Keratinocyte (primary cell): ENCODE measurements around the gene TH. TPM values are rescaled to one million over a fixed set of nuclear protein-coding genes. Genes with fewer than 3 reads are reported as not detected.

Source experiments
- DNase-seq: peaks from one replicate; pipeline ENCODE4 v3.0.0-alpha.2; 2011; ENCODE audit warnings: low read depth, missing footprints, low spot score
- FAIRE-seq: peaks from 2 replicates; lab custom pipeline; 2011; peaks lifted over from hg19 to GRCh38; lab: Jason Lieb, UNC
- H2AFZ ChIP-seq: 2 replicates; pipeline ENCODE4 v1.6.0; 2012; ENCODE audit warnings: low read length, control low read depth, inconsistent platforms; ENCODE audit not compliant: control insufficient read depth
- H3K27ac ChIP-seq: 2 replicates; pipeline ENCODE4 v1.5.1; 2011; ENCODE audit warnings: low read length; ENCODE audit not compliant: control insufficient read depth, insufficient read depth
- H3K27me3 ChIP-seq: 3 replicates; pipeline ENCODE4 v1.6.0; 2011; ENCODE audit warnings: low read length; ENCODE audit not compliant: control insufficient read depth, insufficient read depth; ENCODE audit errors: extremely low read depth
- H3K36me3 ChIP-seq, 2 experiments: 2 replicates in 1 of 2; 3 replicates in 1 of 2; pipeline ENCODE4 v1.5.1; 2011; ENCODE audit warnings: low read length in 2 of 2, mild to moderate bottlenecking in 1 of 2; ENCODE audit not compliant: control insufficient read depth in 2 of 2, insufficient read depth in 2 of 2; ENCODE audit errors: extremely low read depth in 1 of 2
- H3K4me1 ChIP-seq: 3 replicates; pipeline ENCODE4 v1.5.1; 2011; ENCODE audit warnings: low read length; ENCODE audit not compliant: control insufficient read depth, insufficient read depth; ENCODE audit errors: extremely low read depth
- H3K4me2 ChIP-seq: 3 replicates; pipeline ENCODE4 v1.6.0; 2011; ENCODE audit warnings: low read depth, low read length; ENCODE audit not compliant: control insufficient read depth, insufficient read depth; ENCODE audit errors: extremely low read depth
- H3K4me3 ChIP-seq, 3 experiments: fragments of 200-600 bp in 1 of 3; sonication (generic) in 1 of 3; 2 replicates in 2 of 3; 3 replicates in 1 of 3; pipeline ENCODE4 v1.5.1; 2011 to 2016; ENCODE audit warnings: low read length in 3 of 3, mild to moderate bottlenecking in 3 of 3, control low read depth in 2 of 3, inconsistent platforms in 1 of 3, low read depth in 1 of 3, mixed read lengths in 1 of 3, mixed run types in 1 of 3, moderate library complexity in 1 of 3; ENCODE audit not compliant: control insufficient read depth in 2 of 3, insufficient read depth in 2 of 3; ENCODE audit errors: extremely low read depth in 1 of 3
- H3K79me2 ChIP-seq: 2 replicates; pipeline ENCODE4 v1.6.0; 2012; ENCODE audit warnings: low read length; ENCODE audit not compliant: control insufficient read depth, insufficient read depth
- H3K9ac ChIP-seq: 3 replicates; pipeline ENCODE4 v1.6.0; 2011; ENCODE audit warnings: low read length; ENCODE audit not compliant: control insufficient read depth, insufficient read depth; ENCODE audit errors: extremely low read depth
- H3K9me1 ChIP-seq: 3 replicates; pipeline ENCODE4 v1.6.0; 2011; ENCODE audit warnings: low read length; ENCODE audit not compliant: control insufficient read depth, insufficient read depth; ENCODE audit errors: extremely low read depth
- H3K9me3 ChIP-seq: 2 replicates; pipeline ENCODE4 v1.5.1; 2012; ENCODE audit warnings: low read depth, low read length; ENCODE audit not compliant: control insufficient read depth
- H4K20me1 ChIP-seq: 3 replicates; pipeline ENCODE4 v1.6.0; 2011; ENCODE audit warnings: low read length; ENCODE audit not compliant: control insufficient read depth, insufficient read depth; ENCODE audit errors: extremely low read depth
- EZH2 ChIP-seq: IDR thresholded peaks from one replicate; pipeline ENCODE4 v1.6.1; 2012; ENCODE audit warnings: inconsistent platforms, mild to moderate bottlenecking, low read length, moderate library complexity
- dilution Hi-C: fragments of 300-500 bp; cut with MboI; formaldehyde crosslinking; loops from one replicate; pipeline ENCODE4 v1.7.0; 2020; ENCODE audit warnings: low sequenced_read_pairs; ENCODE audit not compliant: extremely low pct_ligation_motif_present
- polyA plus RNA-seq, 5 experiments: library from polyadenylated mRNA; depleted of rRNA in 3 of 5; stranded (reverse) in 3 of 5; stranded (forward) in 1 of 5; unstranded in 1 of 5; fragments of >200 nt; gene quantifications; 1 replicate in 1 of 5; 2 replicates in 3 of 5; 3 replicates in 1 of 5; pipeline versions ENCODE4 v1.2.1 to v1.2.3, GENCODE V29; 2011 to 2012; ENCODE audit warnings: missing spikeins in 2 of 5, low read depth in 1 of 5, low replicate concordance in 1 of 5
- TF ChIP-seq, protein P1 (sequence below), 3 experiments: IDR thresholded peaks in 1 of 3; conservative IDR thresholded peaks in 1 of 3; optimal IDR thresholded peaks in 1 of 3; 2 replicates in 2 of 3; 3 replicates in 1 of 3; pipeline versions ENCODE3 to v1.5.1; 2011; ENCODE audit warnings: low read length in 3 of 3, mild to moderate bottlenecking in 3 of 3, moderate library complexity in 2 of 3, control low read depth in 1 of 3, inconsistent platforms in 1 of 3; ENCODE audit not compliant: insufficient read depth in 2 of 3; ENCODE audit errors: extremely low read depth in 1 of 3

Gene TH
- polyA plus RNA-seq, 1 donor (not counting 4 experiments of a cell fraction or from before 2014, with no cell fraction given) = 0.50 TPM

DNA sequence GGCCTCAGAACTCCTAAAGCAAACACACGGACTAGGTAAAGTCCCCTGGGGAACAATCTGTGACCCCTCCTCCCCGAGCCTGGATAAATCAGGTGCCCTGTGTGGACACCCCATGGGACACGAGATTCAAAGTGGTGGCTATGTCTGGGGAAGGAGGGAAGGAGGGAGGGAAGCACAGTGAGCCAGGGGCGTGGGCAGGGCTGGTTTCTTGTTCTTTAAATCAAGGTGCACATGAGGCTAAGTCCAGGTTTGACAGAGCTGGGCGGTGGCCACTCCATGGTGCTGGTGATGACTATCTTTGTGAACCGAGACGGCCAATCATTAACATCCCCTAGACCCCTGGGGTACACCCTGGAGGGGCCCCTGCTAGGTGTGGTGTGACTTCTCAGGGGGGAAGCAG, 20.3 kb upstream of the TH start:
- H3K4me1 ChIP-seq = peaks cover 6% of the 10 kb centered on the region
- H3K9me1 ChIP-seq = no peaks in the 10 kb centered on the region
- H3K79me2 ChIP-seq = no peaks in the 10 kb centered on the region
- H3K36me3 ChIP-seq = no peaks in the 10 kb centered on the region
- H2AFZ ChIP-seq = no peak overlapping the region
- no peak for DNase-seq
- H3K4me2 ChIP-seq = no peak overlapping the region
- dilution Hi-C loops = no loop called here
- H3K4me3 ChIP-seq = no peak overlapping the region
- H3K9ac ChIP-seq = no peak overlapping the region
- no peaks in the 10 kb centered on the region for H3K9me3 ChIP-seq
- FAIRE-seq = no peak
- TF ChIP-seq EZH2 = no peak
- TF ChIP-seq, protein P1, sequence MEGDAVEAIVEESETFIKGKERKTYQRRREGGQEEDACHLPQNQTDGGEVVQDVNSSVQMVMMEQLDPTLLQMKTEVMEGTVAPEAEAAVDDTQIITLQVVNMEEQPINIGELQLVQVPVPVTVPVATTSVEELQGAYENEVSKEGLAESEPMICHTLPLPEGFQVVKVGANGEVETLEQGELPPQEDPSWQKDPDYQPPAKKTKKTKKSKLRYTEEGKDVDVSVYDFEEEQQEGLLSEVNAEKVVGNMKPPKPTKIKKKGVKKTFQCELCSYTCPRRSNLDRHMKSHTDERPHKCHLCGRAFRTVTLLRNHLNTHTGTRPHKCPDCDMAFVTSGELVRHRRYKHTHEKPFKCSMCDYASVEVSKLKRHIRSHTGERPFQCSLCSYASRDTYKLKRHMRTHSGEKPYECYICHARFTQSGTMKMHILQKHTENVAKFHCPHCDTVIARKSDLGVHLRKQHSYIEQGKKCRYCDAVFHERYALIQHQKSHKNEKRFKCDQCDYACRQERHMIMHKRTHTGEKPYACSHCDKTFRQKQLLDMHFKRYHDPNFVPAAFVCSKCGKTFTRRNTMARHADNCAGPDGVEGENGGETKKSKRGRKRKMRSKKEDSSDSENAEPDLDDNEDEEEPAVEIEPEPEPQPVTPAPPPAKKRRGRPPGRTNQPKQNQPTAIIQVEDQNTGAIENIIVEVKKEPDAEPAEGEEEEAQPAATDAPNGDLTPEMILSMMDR (optimal IDR thresholded peaks at IDR 0.05 in 1 of 3, IDR thresholded peaks at IDR 0.05 in 1 of 3, conservative IDR thresholded peaks at IDR 0.05 in 1 of 3; ENCODE audit: extremely low read depth in 1 of 3, insufficient read depth in 2 of 3, low read length in 3 of 3) = no peak
- peaks cover 12% of the 10 kb centered on the region for H3K27me3 ChIP-seq
- H3K27ac ChIP-seq = no peak overlapping the region
- H4K20me1 ChIP-seq = no peaks in the 10 kb centered on the region

DNA sequence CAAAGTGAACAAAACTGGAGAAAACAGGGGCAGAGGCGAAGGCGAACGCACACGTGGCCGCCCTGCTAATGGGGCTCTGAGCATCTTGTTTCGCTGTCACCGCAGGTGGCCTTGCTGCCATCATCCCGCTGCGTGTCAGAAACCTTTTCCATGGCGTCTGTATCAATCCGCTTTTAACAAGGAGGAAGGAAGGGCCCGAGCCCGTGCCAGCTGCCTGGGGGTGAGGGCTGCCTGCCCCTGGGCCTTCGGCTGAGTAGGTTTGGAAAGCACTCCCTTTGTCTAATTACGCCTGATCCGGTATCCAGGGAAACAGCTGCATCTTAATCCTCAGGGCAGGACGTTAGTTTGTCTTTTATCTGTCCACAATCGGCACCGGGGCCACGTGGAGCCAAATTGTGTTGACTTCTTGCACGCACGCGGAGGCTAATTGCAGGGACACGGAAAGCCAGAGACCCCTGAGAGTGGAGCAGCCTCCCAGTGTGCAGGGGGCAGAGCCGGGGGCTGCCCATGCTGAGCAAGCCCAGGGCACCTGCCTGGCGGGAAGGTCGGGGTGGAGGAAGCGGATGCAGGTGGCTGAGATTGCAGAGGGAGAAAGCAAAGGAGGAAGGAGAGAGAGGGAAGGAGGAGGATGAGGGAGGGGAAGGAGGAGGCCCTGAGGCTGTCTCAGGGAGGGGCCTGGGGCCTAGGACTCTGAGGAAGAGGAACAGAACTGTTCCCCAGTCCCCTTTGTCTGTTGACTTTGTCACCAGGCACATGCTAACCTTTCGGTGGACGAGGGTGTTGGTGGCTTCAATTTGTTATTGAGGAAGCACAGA, 19.2 kb upstream of the TH start:
- no peak for TF ChIP-seq EZH2
- TF ChIP-seq, protein P1 (optimal IDR thresholded peaks at IDR 0.05 in 1 of 3, IDR thresholded peaks at IDR 0.05 in 1 of 3, conservative IDR thresholded peaks at IDR 0.05 in 1 of 3; ENCODE audit: extremely low read depth in 1 of 3, insufficient read depth in 2 of 3, low read length in 3 of 3) = no peak
- Histone ChIP-seq H4K20me1 (no peaks in the 10 kb centered on the region), H3K27me3 (peaks cover 1% of the 10 kb centered on the region), H2AFZ (no peak overlapping the region), H3K27ac (no peak overlapping the region), H3K9me1 (no peaks in the 10 kb centered on the region), H3K4me1 (peaks cover 11% of the 10 kb centered on the region), H3K9ac (no peak overlapping the region), H3K4me3 (no peak overlapping the region), H3K9me3 (no peaks in the 10 kb centered on the region), H3K79me2 (no peaks in the 10 kb centered on the region), H3K36me3 (no peaks in the 10 kb centered on the region), H3K4me2 (peak overlapping the region; percentile 12)
- dilution Hi-C loops = no loop called here
- DNase-seq (no peak), FAIRE-seq (no peak)
